SK-N-SH (cell line): ENCODE data around the gene TFB1M. TPM values are rescaled to one million over a fixed set of nuclear protein-coding genes. Genes with fewer than 3 reads are reported as not detected.
A peak's percentile ranks its signal among the peaks of the same experiment; 100 is the strongest.

Experiments used
- CTCF ChIA-PET: fragments of 300-600, 350-600 bp; formaldehyde crosslinking; extraction: SDS; loops from one replicate; lab custom pipeline; 2021; lab: Yijun Ruan, JAX
- POLR2A ChIA-PET: fragments of 350-600 bp; sonication (Branson Sonifier 250); formaldehyde crosslinking; extraction: SDS; loops from one replicate; lab custom pipeline; 2020; ENCODE audit warnings: antibody characterized with exemption, inconsistent platforms; lab: Yijun Ruan, JAX
- DNase-seq: peaks from one replicate; pipeline ENCODE4 v3.0.0; 2012
- H2AFZ ChIP-seq: fragments of 200-600 bp; sonication (generic); 2 replicates; pipeline ENCODE4 v1.8.1; 2016; ENCODE audit warnings: antibody characterized with exemption, mild to moderate bottlenecking, low read depth
- H3F3A ChIP-seq: fragments of 200-600 bp; sonication (generic); replicated peaks from 2 replicates; pipeline ENCODE3; 2016; ENCODE audit warnings: antibody characterized with exemption, mild to moderate bottlenecking; ENCODE audit not compliant: insufficient read depth
- H3K27ac ChIP-seq, 2 experiments: fragments of 200-500 bp in 1 of 2; fragments of 200-600 bp in 1 of 2; sonication (Bioruptor generic) in 1 of 2; sonication (generic), shearing (Covaris generic) in 1 of 2; 2 replicates each; pipeline versions ENCODE4 v1.5.1 to v1.6.1; 2014 to 2016; ENCODE audit warnings: low read depth in 2 of 2, inconsistent platforms in 1 of 2, low read length in 1 of 2, mild to moderate bottlenecking in 1 of 2, mixed read lengths in 1 of 2
- H3K27me3 ChIP-seq: fragments of 200-600 bp; sonication (generic), shearing (Covaris generic); 2 replicates; pipeline ENCODE4 v1.6.1; 2016; ENCODE audit warnings: mixed run types; ENCODE audit not compliant: insufficient read depth
- H3K36me3 ChIP-seq, 2 experiments: fragments of 200-500 bp in 1 of 2; fragments of 200-600 bp in 1 of 2; sonication (Bioruptor generic) in 1 of 2; sonication (generic) in 1 of 2; replicated peaks in 1 of 2; 2 replicates each; pipeline versions ENCODE3 to v1.5.1; 2014 to 2016; ENCODE audit warnings: low read length in 1 of 2, mild to moderate bottlenecking in 1 of 2; ENCODE audit not compliant: insufficient read depth in 2 of 2, control insufficient read depth in 1 of 2
- H3K4me1 ChIP-seq, 2 experiments: fragments of 200-500 bp in 1 of 2; fragments of 200-600 bp in 1 of 2; sonication (Bioruptor generic) in 1 of 2; sonication (generic), shearing (Covaris generic) in 1 of 2; 2 replicates each; pipeline versions ENCODE4 v1.5.1 to v1.6.1; 2014 to 2016; ENCODE audit warnings: low read depth in 1 of 2, low read length in 1 of 2, mixed run types in 1 of 2; ENCODE audit not compliant: insufficient read depth in 2 of 2, control insufficient read depth in 1 of 2
- H3K4me2 ChIP-seq: fragments of 200-600 bp; sonication (generic), shearing (Covaris generic); 2 replicates; pipeline ENCODE4 v1.6.1; 2017; ENCODE audit warnings: mixed run types
- H3K4me3 ChIP-seq, 2 experiments: fragments of 200-500 bp in 1 of 2; fragments of 200-600 bp in 1 of 2; sonication (Bioruptor generic) in 1 of 2; sonication (generic), shearing (Covaris generic) in 1 of 2; 2 replicates each; pipeline versions ENCODE4 v1.5.1 to v1.8.1; 2014 to 2016; ENCODE audit warnings: low read depth in 2 of 2, inconsistent platforms in 1 of 2, low read length in 1 of 2, mild to moderate bottlenecking in 1 of 2, mixed read lengths in 1 of 2, moderate library complexity in 1 of 2
- H3K79me2 ChIP-seq: fragments of 200-600 bp; sonication (generic); 2 replicates; pipeline ENCODE4 v1.8.1; 2017; ENCODE audit warnings: mild to moderate bottlenecking; ENCODE audit not compliant: insufficient read depth
- H3K9ac ChIP-seq: fragments of 200-600 bp; sonication (generic); 2 replicates; pipeline ENCODE4 v1.6.1; 2017; ENCODE audit warnings: mixed run types
- H3K9me2 ChIP-seq: fragments of 200-600 bp; sonication (generic); 2 replicates; pipeline ENCODE4 v1.6.1; 2017; ENCODE audit warnings: mixed run types
- H3K9me3 ChIP-seq: fragments of 200-600 bp; sonication (generic); 2 replicates; pipeline ENCODE4 v1.6.1; 2017; ENCODE audit warnings: mixed run types, mild to moderate bottlenecking, moderate library complexity
- H4K20me1 ChIP-seq: fragments of 200-600 bp; sonication (generic); 2 replicates; pipeline ENCODE4 v1.6.1; 2017; ENCODE audit warnings: mild to moderate bottlenecking, mixed run types; ENCODE audit not compliant: insufficient read depth
- CHD2 ChIP-seq: fragments of 150-350 bp; IDR thresholded peaks from 2 replicates; pipeline ENCODE4 v1.6.1; 2018; ENCODE audit warnings: low read length; ENCODE audit not compliant: partially characterized antibody
- CTCF ChIP-seq: fragments of 200-600 bp; sonication (generic); IDR thresholded peaks from 2 replicates; pipeline ENCODE4 v1.6.1; 2017; ENCODE audit warnings: antibody characterized with exemption, mild to moderate bottlenecking, moderate library complexity
- ELF1 ChIP-seq: IDR thresholded peaks from 2 replicates; pipeline ENCODE4 v1.4.0; 2012
- FOXJ3 ChIP-seq: sonication (generic); formaldehyde crosslinking; IDR thresholded peaks from 2 replicates; pipeline ENCODE4 v1.5.1; 2020; ENCODE audit warnings: mild to moderate bottlenecking, missing genetic modification reagents
- GABPA ChIP-seq: IDR thresholded peaks from 2 replicates; pipeline ENCODE4 v1.4.0; 2012; ENCODE audit warnings: low read depth, mild to moderate bottlenecking
- JUND ChIP-seq: IDR thresholded peaks from 2 replicates; pipeline ENCODE4 v1.4.0; 2012
- MAX ChIP-seq: IDR thresholded peaks from 2 replicates; pipeline ENCODE4 v1.4.0; 2012; ENCODE audit warnings: low read depth
- RXRA ChIP-seq: IDR thresholded peaks from 2 replicates; pipeline ENCODE4 v1.4.0; 2012; ENCODE audit warnings: low read depth, mild to moderate bottlenecking, borderline replicate concordance
- SMC3 ChIP-seq: IDR thresholded peaks from 2 replicates; pipeline ENCODE4 v1.6.1; 2012; ENCODE audit warnings: low read depth, low read length, improper control_type of control experiment
- TEAD4 ChIP-seq: IDR thresholded peaks from 2 replicates; pipeline ENCODE4 v1.4.0; 2012; ENCODE audit warnings: mild to moderate bottlenecking, borderline replicate concordance; ENCODE audit not compliant: insufficient read depth
- USF1 ChIP-seq: IDR thresholded peaks from 2 replicates; pipeline ENCODE4 v1.4.0; 2012; ENCODE audit warnings: low read depth, borderline replicate concordance
- ZBTB33 ChIP-seq: IDR thresholded peaks from 2 replicates; pipeline ENCODE4 v1.4.0; 2012; ENCODE audit warnings: low read depth, borderline replicate concordance
- WGBS: methylation state at CpG from one replicate; pipeline ENCODE4 v1.1.6; 2017; ENCODE audit warnings: low lambda C conversion rate; 5-methylcytosine and 5-hydroxymethylcytosine counted together
- polyA plus RNA-seq, 3 experiments: library from polyadenylated mRNA; depleted of rRNA; stranded (reverse); fragments of >200 nt; gene quantifications; 2 replicates each; pipeline ENCODE4 v1.2.3, GENCODE V29; 2012

Gene TFB1M
- polyA plus RNA-seq, 1 of the 3 experiments (the other 2 are of a cell fraction): 28.4 TPM

- no peaks in the 10 kb centered on the region for H3K9me3 ChIP-seq
- POLR2A ChIA-PET: no interaction called here
- no peak overlapping the region for H3K27ac ChIP-seq
- H2AFZ ChIP-seq: peak overlapping the region; percentile 13; the same call in 1 of the 2 replicates
- no peak overlapping the region for H3K4me3 ChIP-seq
- no peaks in the 10 kb centered on the region for H4K20me1 ChIP-seq
- no peaks in the 10 kb centered on the region for H3K36me3 ChIP-seq
- H3F3A ChIP-seq: no peaks in the 10 kb centered on the region
- DNase-seq: no peak
- no peaks in the 10 kb centered on the region for H3K27me3 ChIP-seq
- no peak overlapping the region for H3K4me2 ChIP-seq
- 89% methylated on average over 5 of the region's 5 CpGs for WGBS
- H3K9ac ChIP-seq: no peak overlapping the region
- H3K79me2 ChIP-seq: no peaks in the 10 kb centered on the region
- peaks cover 0 to 2% of the 10 kb centered on the region in 2 experiments; a peak in 1 of 4 replicates for H3K4me1 ChIP-seq
- H3K9me2 ChIP-seq: no peaks in the 10 kb centered on the region
- CTCF ChIA-PET: no interaction called here
- no peak for TF ChIP-seq TEAD4
Observed at GRCh38 chr6:155333414-155333813, 19.1 kb upstream of the TFB1M start.

GRCh38 chr6:155330922-155331321, 16.6 kb upstream of the TFB1M start:
- Histone ChIP-seq H3K27me3 (no peaks in the 10 kb centered on the region), H4K20me1 (no peaks in the 10 kb centered on the region), H3K9me2 (no peaks in the 10 kb centered on the region), H3K36me3 (no peaks in the 10 kb centered on the region), H3K4me2 (no peak overlapping the region), H3K4me3 (no peak overlapping the region), H3K4me1 (peaks cover 0 to 9% of the 10 kb centered on the region in 2 experiments; a peak in 1 of 4 replicates), H3K9ac (no peak overlapping the region), H3K79me2 (no peaks in the 10 kb centered on the region), H3K27ac (no peak overlapping the region), H2AFZ (no peak overlapping the region), H3K9me3 (no peaks in the 10 kb centered on the region), H3F3A (no peaks in the 10 kb centered on the region)
- ChIA-PET POLR2A (no interaction called here), CTCF (interaction anchor here (0.9 kb wide), 1 partner anchor 16 kb away, joined by 3 read pairs; no protein-coding TSS in a partner anchor)
- 95% methylated on average over 6 of the region's 6 CpGs for WGBS
- TF ChIP-seq GABPA: no peak
- TF ChIP-seq ELF1: no peak
- no peak for TF ChIP-seq FOXJ3 (CRISPR knock-in tag)
- TF ChIP-seq SMC3: no peak
- no peak for DNase-seq

- Histone ChIP-seq H3K4me1 (peaks cover 0 to 9% of the 10 kb centered on the region in 2 experiments; a peak in 1 of 4 replicates), H3K9ac (no peak overlapping the region), H3K9me2 (no peaks in the 10 kb centered on the region), H3K4me2 (no peak overlapping the region), H3F3A (no peaks in the 10 kb centered on the region), H3K9me3 (no peaks in the 10 kb centered on the region), H3K4me3 (no peak overlapping the region), H3K27ac (no peak overlapping the region), H3K36me3 (no peaks in the 10 kb centered on the region), H3K27me3 (no peaks in the 10 kb centered on the region), H3K79me2 (no peaks in the 10 kb centered on the region), H2AFZ (no peak overlapping the region), H4K20me1 (no peaks in the 10 kb centered on the region)
- no peak for TF ChIP-seq JUND
- TF ChIP-seq RXRA: no peak
- TF ChIP-seq CHD2: no peak
- no peak for TF ChIP-seq ZBTB33
- TF ChIP-seq USF1: no peak
- no peak for TF ChIP-seq CTCF
- TF ChIP-seq MAX: no peak
- TF ChIP-seq ELF1: no peak
- POLR2A ChIA-PET: no interaction called here
- no peak for DNase-seq
- 97% methylated on average over 6 of the region's 6 CpGs for WGBS
- CTCF ChIA-PET: interaction anchor here (0.7 kb wide), 1 partner anchor 169 kb away, joined by 3 read pairs; no protein-coding TSS in a partner anchor
Observed at GRCh38 chr6:155330133-155330734, 15.9 kb upstream of the TFB1M start.
